Stimulated activated CD4-positive, alpha-beta T cell treated with anti-CD3 and anti-CD28 coated beads, TNF-alpha, amount 100 ng/mL, for 1 hour (primary cell): Measurements from ENCODE around the gene MUS81.

ENCODE experiments used
- DNase-seq, 3 donors: peaks; one replicate each; pipeline ENCODE4 v3.0.0-alpha.2; 2020; ENCODE audit warnings: low read depth in 3 of 3, low spot score in 1 of 3

The MUS81 gene

GRCh38 chr11:65871811-65872548 lies 11.7 kb downstream of the MUS81 start:
- no peak for DNase-seq

DNA sequence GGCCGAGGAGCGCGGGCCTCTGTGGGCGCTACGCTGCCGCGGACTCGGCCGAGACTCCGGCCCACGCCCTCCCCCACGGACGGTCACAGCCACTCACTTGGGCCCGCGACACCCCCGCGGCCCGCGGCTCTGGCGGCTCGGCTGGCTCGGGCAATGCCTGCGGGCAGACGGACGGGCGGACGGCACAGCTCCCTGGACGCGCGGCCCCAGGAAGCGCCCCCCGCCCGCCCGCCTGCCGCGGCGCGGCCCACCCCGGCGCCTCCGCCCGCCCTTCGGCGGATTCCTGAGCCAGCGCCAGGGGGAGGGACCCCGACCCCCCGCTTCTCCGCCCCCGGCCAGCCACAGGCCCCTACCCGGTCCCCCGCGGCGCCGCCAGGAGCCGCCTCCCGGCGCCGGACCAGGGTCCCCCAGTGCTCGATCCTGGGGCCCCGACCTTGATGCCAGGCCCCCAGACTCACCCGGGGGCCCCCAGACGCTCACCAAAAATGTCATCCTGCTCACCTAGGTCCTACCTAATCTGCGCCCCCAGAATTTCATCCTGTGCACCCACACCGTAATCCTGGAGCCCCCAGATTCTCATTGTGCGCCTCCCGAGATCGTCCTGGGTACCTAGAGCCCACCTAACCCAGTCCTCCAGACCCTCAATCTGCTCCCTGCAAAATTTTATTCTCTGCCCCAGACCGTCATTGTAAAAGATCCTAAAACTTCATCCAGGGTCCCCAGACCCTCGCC lies 12.5 kb downstream of the MUS81 start, which contains the start of gene EFEMP2:
EFEMP2 (minus strand) TSS at position 215 of the 732 bp plus-strand sequence. CDS start 446 bp downstream, outside the sequence.
- DNase-seq: no peak

DNA sequence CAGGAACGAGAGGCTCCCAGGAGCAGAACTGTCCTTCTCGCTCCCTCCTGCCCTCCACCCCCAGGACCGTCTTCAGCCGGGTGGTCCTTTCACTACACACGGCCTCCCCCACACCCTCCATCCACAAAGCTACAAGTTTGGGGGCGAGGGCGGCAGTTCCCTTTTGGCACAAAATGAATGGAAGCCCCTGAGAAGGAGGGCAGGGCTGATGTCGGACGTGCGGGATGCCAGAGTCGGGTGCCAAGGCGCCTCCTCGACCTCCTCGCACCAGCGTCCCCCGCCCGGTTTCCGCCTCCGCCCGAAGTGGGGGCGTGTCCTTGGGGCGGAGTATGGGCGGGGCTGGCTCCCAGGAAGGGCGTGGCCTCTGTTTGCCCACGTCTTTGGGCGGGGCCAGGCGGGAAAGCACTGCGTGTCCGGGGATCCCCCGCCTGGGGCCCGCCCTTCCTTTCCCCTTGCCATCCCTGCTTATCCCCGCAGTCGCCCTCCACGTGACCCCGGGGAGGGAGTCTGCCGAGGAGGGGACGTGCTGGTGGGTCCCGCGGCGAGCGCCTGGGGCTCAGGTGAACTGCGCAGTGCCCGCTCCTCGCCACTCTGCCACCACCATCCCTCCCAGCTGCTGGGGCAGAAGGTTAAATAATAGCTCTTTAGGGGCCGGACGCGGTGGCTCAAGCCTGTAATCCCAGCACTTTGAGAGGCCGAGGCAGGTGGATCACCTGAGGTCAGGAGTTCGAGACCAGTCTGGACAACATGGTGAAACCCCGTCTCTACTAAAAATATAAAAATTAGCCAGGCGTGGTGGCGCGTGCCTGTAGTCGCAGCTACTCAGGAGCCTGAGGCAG lies 13.3 kb downstream of the MUS81 start:
- DNase-seq: peak; percentile 93 to 98 (median 96)

- DNase-seq: no peak
Observed at GRCh38 chr11:65879617-65880016, 19.4 kb downstream of the MUS81 start, which contains the start of gene CTSW. Gene CTSW, plus strand, starts transcription at chr11:65879837. Its CDS starts 18 bp downstream, at chr11:65879855.

GRCh38 chr11:65880027-65880426 lies 19.8 kb downstream of the MUS81 start:
- no peak for DNase-seq

DNA sequence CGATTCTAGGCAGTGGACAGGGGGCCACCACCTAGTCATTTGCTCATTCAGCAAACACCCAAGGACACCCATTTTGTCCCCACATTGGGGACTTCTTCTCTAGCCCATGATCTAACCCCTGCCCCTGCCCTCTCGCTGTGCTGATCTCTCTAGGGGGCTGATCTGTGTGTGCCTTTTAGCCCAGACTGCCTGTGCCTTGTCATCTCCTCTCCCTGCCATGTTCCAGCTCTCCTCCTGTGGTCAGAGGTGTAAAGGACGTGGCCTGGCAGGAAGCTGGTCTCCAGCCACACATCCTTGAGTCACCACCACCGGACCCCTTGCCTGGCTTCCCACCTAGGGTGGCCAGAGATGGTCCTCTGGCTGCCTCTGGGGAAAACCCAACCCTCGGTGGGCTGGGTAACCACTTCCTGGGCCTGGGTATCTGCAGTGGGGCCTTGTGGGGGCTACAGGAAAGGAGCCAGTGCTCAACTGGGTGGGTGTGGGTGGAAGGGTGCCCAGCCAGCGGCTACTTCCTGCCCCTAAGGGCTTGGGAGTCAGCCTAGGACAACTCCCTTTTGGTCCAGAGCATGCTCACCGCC lies 20.7 kb downstream of the MUS81 start:
- no peak for DNase-seq

DNA sequence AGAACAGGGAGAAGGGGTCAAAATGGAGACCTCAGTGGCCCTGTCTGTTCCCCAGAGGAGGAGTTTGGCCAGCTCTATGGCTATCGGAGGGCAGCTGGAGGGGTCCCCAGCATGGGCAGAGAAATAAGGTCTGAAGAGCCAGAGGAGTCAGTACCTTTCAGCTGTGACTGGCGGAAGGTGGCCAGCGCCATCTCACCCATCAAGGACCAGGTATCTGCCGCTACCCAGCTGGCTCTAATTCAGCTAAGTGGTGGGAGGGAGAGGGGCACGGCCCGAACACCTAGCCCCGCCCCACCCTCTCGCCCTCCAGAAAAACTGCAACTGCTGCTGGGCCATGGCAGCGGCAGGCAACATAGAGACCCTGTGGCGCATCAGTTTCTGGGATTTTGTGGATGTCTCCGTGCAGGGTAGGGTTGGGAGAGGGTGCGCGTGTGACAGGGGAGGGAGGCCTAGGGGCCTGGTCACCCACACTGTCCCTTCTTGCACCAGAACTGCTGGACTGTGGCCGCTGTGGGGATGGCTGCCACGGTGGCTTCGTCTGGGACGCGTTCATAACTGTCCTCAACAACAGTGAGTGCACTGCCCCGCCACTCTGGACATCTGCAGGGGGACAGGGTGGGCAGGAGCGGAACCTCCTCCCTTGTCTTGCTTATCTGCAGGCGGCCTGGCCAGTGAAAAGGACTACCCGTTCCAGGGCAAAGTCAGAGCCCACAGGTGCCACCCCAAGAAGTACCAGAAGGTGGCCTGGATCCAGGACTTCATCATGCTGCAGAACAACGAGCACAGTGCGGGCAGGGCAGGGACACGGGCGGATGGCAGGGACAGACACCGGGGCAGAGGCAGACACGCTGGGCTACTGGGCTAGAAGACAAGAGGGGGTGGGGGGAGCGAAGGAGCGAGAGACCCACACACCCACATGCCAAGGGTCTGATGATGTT lies 22.2 kb downstream of the MUS81 start:
- DNase-seq: no peak

- no peak for DNase-seq
Observed at GRCh38 chr11:65883058-65883761, 23.0 kb downstream of the MUS81 start.

GRCh38 chr11:65883786-65884715 lies 23.8 kb downstream of the MUS81 start:
- no peak for DNase-seq

GRCh38 chr11:65884716-65885092 lies 24.5 kb downstream of the MUS81 start:
- DNase-seq: peak; percentile 47 to 77 (median 72)

- no peak for DNase-seq
Observed at GRCh38 chr11:65885231-65885630, 25.0 kb downstream of the MUS81 start.

- no peak for DNase-seq
Observed at GRCh38 chr11:65885808-65886536, 25.7 kb downstream of the MUS81 start.

DNA sequence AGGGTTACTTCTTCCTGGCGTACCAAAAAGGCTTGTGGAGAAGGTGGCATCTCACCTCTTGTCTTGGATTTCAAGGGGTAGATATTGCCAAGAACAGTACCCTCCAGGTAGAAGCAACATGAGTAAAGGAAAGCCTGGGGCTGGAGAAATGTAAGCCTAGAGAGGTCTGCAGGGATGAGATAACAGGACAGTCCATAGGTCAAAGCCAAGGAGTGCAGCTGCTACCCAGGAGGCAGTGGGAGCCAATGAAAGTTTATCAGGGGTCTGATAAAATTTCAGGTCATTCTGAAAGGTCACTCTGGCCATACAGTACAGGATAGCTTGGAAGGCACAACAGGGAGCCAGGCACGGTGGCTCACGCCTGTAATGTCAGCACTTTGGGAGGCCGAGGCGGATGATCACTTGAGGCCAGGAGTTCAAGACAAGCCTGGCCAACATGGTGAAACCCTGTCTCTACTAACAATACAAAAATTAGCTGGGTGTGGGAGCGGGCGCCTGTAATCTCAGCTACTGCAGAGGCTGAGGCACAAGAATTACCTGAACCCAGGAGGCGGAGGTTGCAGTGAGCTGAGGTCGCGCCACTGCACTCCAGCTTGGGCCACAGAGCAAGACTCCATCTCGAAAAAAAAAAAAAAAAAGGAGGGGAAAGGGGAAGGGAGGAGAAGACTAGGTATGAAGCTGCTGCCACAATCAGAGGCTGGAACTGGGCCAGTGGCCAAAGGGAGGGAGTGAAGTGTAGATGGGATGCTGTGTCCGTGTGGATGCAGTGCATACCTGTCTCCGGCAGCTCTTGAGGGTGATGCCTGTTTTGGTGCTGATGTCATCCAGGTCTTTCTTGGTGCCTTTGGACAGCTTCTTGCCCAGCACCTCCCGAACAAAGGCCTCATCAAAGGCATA lies 26.8 kb downstream of the MUS81 start:
- no peak for DNase-seq

DNA sequence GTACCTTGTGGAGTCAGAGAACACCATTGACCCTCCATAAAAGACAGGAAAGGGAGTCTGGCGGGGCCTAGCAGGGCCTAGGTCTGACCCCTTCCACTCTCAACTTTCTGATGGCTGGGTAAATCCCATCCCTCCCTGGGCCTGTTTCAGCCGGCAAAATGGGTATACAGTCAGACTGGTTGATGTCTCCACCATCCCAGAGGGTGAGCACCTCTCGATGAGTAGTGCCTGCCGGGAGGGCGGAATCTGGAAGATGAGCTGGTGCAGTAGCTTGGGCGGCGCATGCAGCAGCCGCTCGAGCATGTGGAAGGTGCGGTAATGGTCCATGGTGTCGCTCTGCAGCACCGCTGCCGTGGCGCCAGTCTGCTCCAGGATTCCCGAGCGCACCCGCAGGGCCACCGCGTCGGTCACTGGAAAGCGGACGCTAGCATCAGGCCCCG lies 27.5 kb downstream of the MUS81 start:
- no peak for DNase-seq

DNA sequence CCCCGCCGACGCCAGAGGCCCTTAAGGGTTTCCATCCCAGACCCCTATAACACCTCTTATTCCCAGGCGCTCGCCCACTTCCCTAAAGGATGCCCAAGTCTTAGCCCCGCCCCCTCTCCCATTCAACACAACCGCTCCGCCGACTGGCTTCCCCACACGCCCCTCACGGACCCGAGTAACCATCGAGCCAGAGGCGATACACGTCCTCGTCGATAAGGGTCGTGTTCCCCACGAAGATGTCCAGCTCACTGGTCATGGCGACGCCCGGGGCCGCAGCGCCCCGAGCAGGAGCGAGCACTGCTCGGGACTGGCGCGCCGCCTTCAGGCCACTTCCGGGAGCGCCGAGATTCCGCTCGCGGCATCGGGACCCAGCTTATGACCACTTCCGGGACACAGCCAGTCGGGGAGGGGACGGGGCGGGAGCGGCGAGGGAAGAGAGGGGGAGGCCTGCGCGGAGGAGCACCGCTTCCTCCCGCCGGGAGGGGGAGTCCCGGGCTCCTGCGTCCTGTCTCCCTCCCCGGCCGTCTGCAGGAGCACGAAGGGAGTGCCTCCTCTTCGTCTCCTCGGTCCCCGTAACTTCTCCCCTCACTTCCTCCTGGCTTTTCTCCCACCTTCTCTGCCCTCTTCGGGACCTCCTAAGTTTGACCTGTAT lies 28.1 kb downstream of the MUS81 start, which contains the start of gene FIBP:
FIBP (minus strand) TSS at position 309 of the 652 bp plus-strand sequence; CDS start at position 256, 53 bp downstream.
- DNase-seq: peak; percentile 90 to 93 (median 91)
